GM19463 (cell line): ENCODE data around the gene SIL1.

ENCODE experiments used
- ATAC-seq: cut with Tn5 transposase; IDR thresholded peaks from one replicate; pipeline ENCODE4 v1.9.1; 2021; ENCODE audit warnings: mild to moderate bottlenecking, moderate library complexity; ENCODE audit not compliant: unreplicated experiment

SIL1 gene

DNA sequence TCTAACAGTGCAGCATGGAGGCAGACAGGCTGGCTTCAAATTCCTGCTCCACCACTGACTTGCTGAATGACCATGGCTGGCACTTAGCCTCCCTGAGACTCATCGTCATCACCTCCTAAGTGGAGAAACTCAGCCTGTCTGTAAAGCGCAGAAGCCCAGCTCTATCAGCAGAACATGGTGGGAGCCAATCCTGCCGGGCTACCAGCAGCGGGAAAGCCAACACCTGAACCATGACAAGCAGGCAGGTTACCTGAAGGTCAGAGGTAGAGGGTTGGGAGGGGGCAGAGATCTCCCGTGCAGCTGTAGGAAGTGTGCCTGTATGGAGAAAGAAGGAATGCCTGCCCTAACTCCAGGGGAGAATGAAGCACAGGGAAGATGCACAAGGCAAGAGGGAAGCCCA is 250.4 kb downstream of the SIL1 start:
- ATAC-seq = no peak

DNA sequence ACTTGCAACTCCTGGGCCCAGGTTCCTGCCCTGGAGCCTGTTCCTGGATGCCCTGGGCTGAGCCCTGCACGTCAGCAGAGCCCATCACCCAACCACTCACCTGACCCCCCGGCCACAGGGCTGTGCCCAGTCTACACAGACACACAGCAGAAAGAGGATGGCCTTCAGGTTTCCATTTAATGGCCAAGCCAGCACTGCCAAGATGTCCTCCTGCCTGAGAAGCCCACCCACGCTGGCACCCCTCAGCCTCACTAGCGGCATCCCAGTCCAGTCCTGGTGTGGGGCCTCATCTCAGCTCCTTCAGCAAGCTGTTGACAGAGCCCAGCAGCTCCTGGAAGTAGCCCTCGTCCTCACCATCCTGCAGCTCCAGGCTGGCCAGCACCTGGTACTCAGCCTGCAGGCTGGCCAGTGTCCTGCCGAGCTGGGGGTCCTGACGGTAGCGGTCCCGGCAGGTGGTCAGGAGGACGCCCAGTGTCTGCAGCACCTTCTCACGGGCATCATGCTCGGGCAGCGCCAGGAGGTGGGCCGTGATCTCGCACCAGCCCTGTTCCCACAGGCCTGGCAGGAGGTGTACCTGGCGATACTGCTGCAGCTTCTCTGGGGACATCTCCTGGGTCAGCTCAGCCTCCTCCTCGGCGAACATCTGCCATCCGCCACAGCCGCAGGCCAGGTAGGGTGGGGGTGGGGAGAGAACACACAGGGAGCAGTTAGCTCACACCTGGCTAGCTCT is 251.2 kb downstream of the SIL1 start:
- ATAC-seq = no peak

DNA sequence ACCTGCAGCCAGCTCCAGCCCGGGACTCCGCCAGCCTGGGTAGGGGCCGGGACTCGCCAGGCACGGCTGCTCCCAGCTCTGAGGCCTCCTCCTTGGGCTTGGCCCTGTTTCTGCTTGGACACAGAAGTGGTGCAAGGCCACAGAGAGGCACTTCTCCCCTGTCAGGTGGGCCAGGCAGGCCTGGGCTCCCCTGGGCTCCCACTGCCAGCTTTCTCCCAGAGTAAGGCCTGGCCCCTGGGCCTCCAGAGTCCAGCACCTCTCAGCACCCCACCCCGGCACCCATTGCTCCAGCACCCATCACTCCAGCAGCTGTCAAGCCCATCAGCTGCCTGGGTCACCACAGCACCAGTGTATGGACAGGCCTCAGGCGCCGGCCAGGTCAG is 251.9 kb downstream of the SIL1 start:
- no peak for ATAC-seq

DNA sequence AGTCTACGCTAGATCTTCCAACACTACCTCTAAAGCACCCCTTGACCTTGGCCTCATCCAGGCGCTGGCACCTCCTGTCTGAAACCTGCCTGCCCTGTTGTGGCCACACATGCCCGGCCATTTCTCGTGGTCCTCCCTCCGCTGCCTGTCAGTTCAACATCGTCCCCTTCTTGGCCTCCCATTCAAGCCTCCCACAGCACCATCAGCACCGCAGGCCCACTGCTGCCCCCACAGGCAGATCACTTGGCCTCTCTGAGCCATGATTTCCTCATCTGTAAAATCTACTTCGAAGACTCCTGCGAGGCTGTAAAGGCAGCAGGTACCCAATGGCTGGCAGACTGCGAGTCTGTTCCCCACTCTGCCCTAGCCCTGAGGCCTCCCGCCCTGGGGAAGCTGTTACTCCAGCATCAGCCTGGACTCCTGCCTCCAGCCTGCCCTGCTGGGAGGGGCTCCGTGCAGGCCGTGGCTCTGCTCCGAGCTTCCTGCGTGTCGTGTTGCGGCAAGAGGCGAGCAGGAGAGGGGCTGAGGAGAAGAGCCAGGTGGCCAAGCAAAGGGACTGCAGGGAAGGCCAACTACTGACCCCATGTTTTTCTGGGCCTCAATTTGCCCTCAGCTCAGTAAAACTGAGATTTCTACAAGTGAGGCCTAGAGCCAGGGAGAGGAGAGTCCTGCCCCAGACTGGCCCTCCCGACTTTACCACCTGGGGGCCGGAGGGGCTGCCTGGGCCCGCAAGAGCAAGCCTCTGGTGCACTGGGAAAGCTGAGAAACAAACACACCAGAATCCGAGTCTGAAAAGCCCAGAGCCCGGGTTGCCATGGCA is 252.5 kb downstream of the SIL1 start:
- no peak for ATAC-seq

DNA sequence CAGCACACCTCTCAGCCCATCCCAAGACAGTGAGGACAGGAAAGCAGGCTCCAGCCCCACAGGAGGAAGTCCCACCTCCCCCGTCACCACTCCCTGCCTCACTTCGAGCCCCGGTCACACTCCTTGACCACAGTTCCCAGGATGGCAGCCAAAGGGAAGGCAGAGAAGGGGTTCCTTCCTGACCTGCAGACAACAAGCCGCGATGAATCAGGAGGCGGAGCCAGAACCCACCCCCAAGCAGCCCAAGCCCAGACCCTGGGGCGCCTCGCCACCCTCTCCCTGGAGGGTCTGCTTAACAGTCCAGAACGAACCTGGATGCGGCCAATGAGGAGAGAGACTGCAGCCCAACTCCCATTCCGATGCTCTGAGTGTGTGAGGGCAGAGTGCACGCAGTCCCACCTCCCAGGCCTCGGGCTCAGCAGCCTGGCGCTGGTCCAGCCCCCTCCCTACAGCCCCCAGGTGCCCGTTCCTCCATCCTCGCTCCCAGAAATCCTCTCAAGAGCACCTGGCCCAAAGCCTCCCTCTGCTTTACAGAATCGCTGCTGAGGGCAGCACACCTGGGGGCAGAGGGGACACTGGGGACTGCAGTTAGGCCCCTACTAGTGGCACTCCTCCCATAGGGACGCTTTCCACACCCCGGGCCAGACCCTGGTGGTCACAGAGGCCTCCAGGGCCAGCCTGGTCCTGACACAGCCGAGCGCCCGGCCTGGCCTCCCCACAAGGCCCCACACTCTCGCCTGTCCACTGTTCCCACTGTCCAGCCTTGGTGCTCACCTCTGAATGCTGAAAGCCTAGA is 253.4 kb downstream of the SIL1 start:
- ATAC-seq = no peak

DNA sequence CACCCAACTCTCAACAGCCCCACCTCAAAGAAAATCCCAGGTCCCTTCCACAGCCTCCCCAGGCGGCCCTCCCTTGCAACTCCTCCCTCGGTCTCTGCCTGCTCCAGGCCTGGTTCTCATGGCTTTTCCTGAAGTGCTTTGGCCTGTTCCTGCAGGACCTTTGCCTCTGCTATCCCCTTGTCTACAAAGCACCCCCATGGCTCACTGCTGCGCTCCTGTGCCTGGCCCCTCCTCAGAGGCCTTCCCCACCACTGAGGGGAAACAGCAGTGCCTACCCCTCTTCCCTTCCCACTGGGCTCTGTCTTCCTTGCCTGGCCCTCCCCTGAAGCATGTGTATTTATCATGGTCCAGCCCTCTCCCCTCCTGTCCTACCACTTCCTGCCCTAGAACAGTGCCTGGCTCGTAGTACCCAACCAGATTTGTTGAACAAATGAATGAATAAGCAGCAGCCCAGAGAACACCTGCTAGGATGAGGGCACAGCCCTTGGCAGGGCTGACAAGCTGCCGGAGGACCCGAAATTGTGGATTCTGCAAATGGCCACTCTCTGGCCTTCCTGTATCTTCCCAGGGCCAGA is 254.5 kb downstream of the SIL1 start:
- no peak for ATAC-seq

DNA sequence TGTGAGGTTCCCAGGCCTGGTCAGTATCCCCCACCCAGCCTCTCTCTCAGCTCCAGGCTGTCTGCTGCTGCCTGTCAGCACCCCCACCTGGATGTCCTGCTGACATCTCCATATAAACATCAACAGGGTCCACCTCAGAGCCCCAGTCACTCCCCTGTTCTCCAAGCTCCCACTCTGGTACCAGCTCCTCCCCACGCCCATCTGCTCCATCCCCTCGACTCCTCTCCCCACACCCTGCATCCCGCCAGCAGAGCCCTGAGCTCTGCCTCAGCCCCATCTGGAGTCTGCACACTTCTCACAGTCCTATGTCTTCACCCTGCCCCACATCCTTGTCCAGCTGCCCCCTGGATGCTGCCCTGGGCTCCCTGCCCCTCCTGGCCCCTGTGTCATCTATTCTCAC is 255.3 kb downstream of the SIL1 start:
- no peak for ATAC-seq

DNA sequence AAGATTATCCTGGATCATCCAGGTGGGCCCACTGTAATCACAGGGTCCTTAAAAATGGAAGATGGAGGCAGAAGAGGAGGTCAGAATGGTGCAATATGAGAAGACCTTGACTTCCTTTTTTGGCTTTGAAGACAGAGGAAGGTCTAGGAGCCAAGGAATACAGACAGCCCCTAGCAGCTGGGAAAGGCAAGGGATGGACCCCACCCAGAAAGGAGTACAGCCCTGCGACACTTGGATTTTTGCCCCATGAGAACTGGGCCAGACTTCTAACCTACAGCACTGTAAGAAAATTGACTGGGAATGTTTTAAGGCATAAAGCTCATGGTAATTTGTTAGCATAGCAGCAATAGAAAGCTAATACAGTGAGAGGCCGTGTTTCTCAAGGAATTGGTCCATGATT is 256.1 kb downstream of the SIL1 start:
- ATAC-seq = no peak

DNA sequence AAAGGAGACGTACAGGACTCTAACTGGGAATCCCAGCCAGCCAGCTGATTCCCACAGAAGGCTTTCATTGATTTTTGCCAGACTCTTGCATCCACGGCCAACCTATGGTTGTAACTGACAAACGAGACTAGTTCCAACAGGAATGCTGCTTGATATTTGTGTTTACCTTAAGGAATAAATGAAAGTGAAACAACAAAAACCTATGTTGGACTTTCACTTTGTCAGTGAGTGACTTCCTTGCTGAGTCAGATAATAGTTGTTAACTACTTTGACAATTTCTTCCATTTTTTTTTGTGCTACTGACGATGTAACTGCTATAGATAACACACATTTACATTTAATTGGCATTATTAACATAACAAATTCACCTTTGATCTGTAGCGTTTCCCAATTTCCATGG is 259.6 kb downstream of the SIL1 start:
- ATAC-seq = no peak

DNA sequence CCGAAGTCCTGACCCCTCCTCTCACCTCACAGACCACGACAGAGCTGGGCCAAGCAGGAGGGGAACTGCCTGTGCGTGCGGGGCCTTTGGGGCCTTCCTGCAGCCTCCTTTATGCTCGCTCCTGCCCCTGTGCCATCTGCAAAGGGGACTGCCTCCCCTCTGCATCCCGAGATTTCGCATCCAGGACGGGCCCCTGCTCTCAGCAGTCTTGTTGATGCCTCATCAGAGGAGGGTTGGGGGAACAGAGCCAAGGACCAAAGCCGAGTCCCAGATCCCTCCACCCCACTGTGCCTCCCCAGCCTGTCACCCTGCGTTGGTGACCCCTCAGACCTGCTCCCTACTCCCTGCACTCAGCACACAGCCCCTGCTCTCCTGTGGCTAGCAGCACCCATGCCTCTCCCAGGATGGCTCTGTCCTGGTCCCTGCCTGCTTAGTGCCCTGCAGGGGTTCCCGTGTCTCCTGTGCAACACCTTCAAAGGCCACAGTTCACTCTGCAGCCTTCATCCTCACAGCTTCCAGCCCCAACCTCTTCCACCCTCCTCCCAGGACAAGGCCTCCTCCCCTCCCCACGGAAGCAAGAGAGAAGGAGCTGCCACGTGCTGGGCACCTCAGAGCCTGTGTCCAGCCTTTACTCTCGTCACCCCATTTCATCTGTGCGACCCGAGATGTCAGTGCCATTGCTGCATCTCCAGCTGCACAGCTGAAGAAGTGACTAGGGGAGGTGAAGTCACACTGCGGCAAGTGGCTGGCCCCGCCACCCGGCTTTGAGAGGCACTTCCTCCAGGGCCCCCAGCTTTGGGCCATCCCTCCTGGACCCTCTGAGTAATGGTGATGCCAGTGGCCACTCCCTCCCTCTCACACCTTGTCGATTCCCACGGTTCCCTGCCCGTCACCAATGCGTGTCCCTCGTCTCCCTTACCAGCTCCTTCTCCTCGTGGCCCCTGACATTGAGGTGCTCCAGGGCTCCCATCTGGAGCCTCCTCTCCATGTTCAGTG is 260.5 kb downstream of the SIL1 start:
- no peak for ATAC-seq

DNA sequence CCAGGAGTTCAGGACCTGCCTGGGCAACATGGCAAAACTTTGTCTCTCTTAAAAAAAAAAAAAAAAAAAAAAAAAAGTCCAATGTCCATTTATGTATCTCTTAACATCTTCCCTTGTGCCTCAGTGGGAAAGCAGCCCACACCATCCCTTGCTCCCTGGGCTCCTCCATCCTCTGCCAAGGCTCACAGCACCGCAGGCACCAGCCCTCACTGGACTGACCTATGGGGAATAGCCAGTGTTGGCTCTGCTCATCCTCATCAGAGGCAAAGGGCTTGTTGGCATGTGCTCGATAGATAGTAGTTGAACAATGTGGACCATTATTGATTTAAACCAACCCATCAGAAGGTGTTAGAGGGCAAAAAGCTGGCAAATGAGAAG is 261.2 kb downstream of the SIL1 start:
- ATAC-seq = no peak

DNA sequence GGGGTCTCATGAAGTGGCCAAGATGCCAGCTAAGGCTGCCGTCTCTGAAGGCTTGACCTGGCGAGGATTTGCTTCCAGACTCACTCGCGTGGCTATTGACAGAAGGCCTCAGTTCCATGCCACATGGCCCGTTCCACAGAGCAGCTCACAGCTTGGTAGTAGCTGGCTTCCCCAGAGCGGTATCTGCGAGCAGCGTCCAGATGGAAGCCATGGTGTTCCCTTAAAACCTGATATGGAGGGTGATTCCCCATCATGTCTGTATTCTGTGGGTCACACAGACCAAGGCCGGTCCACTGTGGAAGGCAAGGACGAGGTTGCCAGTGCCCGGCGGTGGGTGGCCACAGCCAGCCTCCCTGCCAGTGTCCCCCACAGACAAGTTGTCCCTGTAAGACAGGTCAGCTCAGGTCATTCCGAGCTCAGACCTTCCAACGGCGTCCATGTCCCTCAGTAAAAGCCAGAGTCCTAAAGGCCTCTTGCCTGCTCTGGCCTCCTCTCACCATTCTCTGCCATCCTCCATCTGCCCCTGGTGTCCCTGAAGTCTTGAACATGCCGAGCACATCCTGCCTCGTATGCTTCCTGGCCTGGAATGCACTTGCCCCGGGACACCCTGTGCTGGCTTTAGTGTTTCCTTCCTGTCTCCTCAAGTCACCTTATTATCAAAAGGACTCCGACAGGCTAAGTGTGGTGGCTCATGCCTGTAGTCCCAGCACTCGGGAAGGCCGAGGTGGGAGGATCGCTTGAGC is 261.8 kb downstream of the SIL1 start:
- no peak for ATAC-seq

DNA sequence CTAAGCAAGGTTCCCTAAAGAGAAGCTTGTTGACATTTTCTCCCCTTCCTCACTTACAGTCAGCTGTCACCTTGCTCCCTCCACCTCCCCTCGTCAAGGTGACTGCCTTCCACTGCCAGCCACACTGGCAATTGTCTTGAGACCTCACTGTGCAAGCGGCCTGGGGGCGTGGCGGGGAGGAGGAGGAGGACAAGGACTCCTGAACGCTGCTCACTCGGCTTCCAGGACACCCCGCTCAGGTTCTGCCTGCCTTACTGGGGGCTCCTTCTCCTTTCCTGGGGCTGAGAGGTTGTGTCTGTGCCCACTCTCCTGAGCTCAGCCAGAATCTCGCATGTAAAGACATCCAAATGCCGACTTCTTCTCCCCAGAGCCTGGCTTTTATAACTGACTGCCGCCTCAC is 262.7 kb downstream of the SIL1 start:
- no peak for ATAC-seq

DNA sequence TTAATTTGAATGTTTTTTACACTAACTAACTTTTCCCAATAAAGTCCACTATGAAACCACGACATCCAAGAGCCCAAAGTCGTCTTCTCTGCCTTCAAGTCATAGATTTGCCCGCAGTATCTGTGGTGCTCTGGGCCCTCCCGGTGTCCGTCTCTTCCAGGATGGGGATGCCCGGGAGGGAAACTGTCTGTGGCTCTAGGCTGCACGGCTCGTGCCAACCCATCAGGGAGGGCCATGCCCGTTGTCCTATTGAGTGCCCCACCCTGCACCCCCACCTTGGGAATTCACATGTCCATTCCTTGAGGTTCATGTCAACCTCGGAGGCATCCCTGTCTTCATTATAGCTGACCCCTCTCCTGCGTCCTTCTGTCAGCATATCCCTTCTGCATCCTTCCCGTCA is 263.2 kb downstream of the SIL1 start:
- ATAC-seq = no peak

DNA sequence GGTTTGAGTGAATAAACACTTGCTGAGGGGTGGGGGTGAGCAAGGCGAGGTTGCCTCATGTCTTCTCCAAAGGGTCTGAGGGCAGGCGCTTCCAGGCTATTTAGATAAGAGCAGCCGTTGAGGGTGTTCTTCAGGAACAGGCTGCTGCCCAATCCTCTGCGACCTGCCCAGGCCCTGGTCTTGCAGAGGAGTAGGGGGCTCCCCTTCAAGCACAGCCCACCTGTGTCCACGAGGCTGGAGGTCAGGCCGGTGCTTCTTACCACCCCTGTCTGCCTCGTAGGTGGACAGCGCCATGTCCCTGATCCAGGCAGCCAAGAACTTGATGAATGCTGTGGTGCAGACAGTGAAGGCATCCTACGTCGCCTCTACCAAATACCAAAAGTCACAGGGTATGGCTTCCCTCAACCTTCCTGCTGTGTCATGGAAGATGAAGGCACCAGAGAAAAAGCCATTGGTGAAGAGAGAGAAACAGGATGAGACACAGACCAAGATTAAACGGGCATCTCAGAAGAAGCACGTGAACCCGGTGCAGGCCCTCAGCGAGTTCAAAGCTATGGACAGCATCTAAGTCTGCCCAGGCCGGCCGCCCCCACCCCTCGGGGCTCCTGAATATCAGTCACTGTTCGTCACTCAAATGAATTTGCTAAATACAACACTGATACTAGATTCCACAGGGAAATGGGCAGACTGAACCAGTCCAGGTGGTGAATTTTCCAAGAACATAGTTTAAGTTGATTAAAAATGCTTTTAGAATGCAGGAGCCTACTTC is 264.5 kb downstream of the SIL1 start:
- ATAC-seq = no peak

DNA sequence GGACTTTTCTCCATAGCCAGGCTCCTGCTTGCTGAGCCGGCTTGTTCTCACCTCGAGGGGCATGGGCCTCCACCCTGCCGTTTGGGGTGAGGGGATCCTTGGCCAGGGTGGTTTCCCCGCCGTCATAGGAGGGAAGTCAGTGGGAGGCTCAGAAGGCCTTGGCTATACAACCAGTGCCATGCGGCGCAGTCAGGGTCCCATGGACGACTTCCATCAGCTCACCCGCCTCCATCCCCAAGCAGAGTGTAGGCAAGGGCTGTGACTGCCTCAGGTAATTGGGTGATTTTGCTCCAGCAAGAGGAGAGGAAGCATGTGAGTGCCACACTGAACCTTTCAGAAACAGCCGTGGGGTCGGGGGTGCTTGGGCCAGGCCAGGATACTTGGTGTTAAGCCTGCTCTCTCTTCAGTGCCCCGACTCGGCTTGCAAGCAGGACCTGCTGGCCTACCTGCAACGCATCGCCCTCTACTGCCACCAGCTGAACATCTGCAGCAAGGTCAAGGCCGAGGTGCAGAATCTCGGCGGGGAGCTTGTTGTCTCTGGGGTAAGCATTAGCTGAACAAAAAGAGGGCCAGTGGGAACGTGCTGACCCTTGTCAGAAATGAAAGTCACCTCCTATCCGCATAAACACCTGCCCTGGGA is 265.9 kb downstream of the SIL1 start:
- no peak for ATAC-seq

DNA sequence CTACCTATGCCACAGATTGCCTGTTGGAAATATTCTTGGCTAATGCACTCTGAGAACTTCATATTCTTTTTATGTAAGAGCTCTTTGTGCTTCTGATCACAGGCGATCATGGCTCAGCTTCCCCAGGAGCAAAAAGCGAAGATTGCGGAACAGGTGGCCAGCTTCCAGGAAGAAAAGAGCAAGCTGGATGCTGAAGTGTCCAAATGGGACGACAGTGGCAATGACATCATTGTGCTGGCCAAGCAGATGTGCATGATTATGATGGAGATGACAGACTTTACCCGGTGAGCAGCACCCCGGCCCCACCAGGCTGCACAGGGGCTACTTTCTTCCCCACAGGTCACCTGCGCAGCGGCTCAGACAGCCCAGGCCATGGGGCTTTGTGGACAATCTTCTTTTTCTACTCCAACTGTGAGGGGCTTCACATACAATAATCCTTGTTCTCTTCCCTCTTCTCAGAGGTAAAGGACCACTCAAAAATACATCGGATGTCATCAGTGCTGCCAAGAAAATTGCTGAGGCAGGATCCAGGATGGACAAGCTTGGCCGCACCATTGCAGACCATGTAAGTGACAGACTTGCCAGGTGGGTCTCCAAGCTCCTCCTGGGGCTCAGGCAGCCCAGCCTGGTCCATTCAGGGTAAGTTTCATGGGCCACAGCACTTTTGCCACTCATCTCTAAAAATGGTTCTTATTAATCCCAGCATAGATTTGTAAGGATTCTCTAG is 267.6 kb downstream of the SIL1 start:
- ATAC-seq = no peak

DNA sequence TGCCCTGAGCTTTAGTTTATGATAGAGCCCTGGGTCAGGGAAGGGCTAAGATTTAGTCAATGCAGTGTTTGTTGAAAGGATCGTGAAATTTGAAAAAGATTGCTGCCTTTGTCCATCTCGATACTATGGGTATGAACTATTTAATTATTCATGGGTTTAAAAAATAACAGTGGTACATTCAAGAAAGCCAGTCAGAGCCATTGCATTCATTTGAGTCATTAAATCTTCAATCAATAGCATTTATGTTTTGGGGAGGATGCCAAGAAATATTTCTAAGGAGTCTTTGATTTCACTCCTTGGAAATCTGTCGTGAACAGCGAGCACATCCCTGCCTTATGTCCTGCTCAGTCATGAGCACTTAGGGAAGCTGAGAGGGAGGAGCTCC is 268.6 kb downstream of the SIL1 start:
- no peak for ATAC-seq
